Activated naive CD4-positive, alpha-beta T cell treated with anti-CD3 and anti-CD28 coated beads, Interleukin-2, amount 10 ng/mL, durations not matched to agents 5 hours and 36 hours (primary cell): ENCODE measurements around the gene TBCB. TPM values are rescaled to one million over a fixed set of nuclear protein-coding genes. Genes with fewer than 3 reads are reported as not detected.

Experiments
- total RNA-seq, 2 experiments: library from RNA; stranded (reverse); gene quantifications; one replicate each; pipeline ENCODE4 v1.2.3, GENCODE V29; 2021

TBCB gene
- 100 to 1,000 TPM; 164 to 169 TPM for total RNA-seq

GRCh38 chr19:36115453-36116343, at the start of gene TBCB:
TSS of gene TBCB (plus strand) at chr19:36115468. CDS start at chr19:36115561, 93 bp downstream.

GRCh38 chr19:36110487-36111199, 4.6 kb upstream of the TBCB start, which contains the start of gene OVOL3:
TSS of gene OVOL3 (plus strand) at chr19:36111143. CDS start at chr19:36111203, 60 bp downstream.

DNA sequence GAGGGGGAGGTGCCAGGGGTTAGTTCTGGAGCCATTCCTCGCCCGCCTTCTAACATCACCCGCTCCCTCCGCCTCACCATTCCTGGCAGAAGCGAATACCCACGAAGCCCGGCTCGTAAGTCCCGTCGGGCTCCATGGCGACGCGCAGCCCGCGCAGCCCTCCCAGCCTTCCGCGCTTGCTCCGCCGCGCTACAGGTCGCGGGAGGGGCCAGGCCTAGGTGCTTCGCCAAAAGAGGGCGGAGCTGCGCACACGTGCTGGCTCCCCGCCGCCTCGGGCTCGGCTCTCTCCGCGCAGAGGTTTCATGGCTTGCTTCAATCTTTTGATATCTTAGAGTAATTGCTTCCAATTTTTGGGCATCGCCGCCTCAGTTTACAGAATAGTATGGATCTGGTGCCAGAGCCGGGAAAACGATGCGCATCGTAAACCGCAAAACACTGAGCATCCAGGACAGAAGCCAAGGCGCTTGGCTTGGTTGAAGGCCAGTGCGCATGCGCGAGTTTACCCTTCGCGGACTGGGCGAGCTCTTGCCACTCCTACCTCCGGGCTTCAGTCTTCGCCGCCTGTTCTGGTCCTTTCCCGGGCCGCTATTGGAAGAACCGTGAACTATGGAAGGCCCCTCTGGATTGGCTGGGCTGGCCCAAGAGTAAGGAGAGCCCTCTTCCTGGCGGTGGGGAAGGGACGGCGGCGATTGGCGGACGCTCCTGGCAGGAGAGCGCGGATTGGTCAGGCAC, 381 bp upstream of the TBCB start, which contains the start of gene POLR2I:
POLR2I (minus strand) TSS at position 155 of the 732 bp plus-strand sequence; CDS start at position 136, 19 bp downstream.

DNA sequence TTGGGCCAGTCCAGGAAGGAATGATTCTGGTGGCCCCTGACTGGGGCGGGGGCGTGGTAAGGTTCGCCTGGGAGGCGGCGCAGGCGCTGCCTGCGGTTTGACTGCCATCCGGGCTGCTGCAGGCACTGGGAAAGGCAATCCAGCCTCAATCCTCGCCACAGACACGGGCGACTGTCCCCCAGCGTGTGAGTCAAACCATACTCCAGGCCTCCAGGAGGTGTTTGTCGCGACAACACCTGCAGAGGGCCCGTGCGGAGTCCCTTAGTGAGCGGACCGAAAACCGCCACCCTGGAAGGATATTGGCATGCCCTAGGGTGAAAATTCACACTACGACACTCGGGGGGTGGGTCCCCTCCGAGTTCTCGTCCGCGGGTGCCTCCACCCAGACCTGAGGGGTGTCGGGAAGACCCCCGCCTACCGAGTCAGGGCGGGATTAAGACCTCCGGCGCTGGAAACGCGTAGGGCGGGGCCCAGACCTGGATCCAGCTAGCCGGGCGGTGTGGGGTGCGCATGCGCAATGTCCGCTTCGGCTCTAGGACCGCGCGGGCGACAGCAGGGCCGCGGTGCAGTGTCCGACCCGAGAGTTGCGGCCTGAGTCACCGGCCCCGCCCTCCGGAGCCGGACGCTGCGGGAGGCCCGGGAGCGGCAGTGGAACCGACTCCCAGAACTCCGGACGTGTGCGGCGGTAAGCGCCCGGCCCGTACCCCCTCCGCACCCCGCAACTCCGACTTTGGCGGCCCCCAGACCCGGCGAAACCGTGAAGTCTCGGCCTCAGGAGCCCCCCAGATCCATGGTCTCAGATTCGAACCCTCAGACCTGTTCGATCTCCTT, 24.4 kb downstream of the TBCB start, which contains the start of gene CAPNS1:
CAPNS1 (plus strand) TSS at position 594 of the 831 bp plus-strand sequence. CDS start 946 bp downstream, outside the sequence.

GRCh38 chr19:36152352-36153091, 37.3 kb downstream of the TBCB start, which contains the start of gene COX7A1:
TSS of gene COX7A1 (minus strand) at chr19:36152447. CDS start at chr19:36152407, 40 bp downstream.

Other genes with a start within 250 kb of the TBCB start
- gene APLP1, start 246.9 kb upstream of the TBCB start, total RNA-seq, result 1 to 10 TPM in 1 of 2 experiments, under 1 TPM in 1; 0.30 to 1.2 TPM
- 10 to 100 TPM; 35.6 to 42.9 TPM for gene NFKBID, start 214.9 kb upstream of the TBCB start, total RNA-seq
- gene HCST, start 212.9 kb upstream of the TBCB start, total RNA-seq, result 100 to 1,000 TPM; 195 to 204 TPM
- under 1 TPM in 1 of 2 experiments, not detected in 1; 0.43 TPM for gene TYROBP, start 207.2 kb upstream of the TBCB start, total RNA-seq
- 10 to 100 TPM; 12.4 to 13.0 TPM for gene LRFN3, start 179.1 kb upstream of the TBCB start, total RNA-seq
- 10 to 100 TPM; 17.4 to 19.6 TPM for gene SDHAF1, start 120.3 kb upstream of the TBCB start, total RNA-seq
- 1 to 10 TPM; 1.6 to 2.0 TPM for gene SYNE4, start 106.7 kb upstream of the TBCB start, total RNA-seq
- 10 to 100 TPM; 42.1 to 44.0 TPM for gene ALKBH6, start 101.3 kb upstream of the TBCB start, total RNA-seq
- gene CLIP3, start 82.6 kb upstream of the TBCB start, total RNA-seq, result 1 to 10 TPM; 1.5 TPM
- gene THAP8, start 61.2 kb upstream of the TBCB start, total RNA-seq, result 1 to 10 TPM; 5.7 to 6.4 TPM
- 10 to 100 TPM; 23.7 to 26.4 TPM for gene WDR62, start 60.6 kb upstream of the TBCB start, total RNA-seq
- gene OVOL3, start 4.3 kb upstream of the TBCB start, total RNA-seq, result not detected
- gene POLR2I, start 593 bp upstream of the TBCB start, total RNA-seq, result 10 to 100 TPM; 48.1 to 48.4 TPM
- gene CAPNS1, start 24.6 kb downstream of the TBCB start, total RNA-seq, result 100 to 1,000 TPM; 423 to 425 TPM
- not detected for gene COX7A1, start 37.0 kb downstream of the TBCB start, total RNA-seq
- 1 to 10 TPM; 3.8 to 4.5 TPM for gene ZNF565, start 99.2 kb downstream of the TBCB start, total RNA-seq
- gene ZNF146, start 99.6 kb downstream of the TBCB start, total RNA-seq, result 10 to 100 TPM; 63.6 to 66.9 TPM